Kidney tubule cell (primary cell): Measurements from ENCODE around the gene ACVR1B.

Experiments used
- DNase-seq: peaks from one replicate; pipeline ENCODE4 v3.0.0-alpha.2; 2018; ENCODE audit warnings: low spot score

The ACVR1B gene

DNA sequence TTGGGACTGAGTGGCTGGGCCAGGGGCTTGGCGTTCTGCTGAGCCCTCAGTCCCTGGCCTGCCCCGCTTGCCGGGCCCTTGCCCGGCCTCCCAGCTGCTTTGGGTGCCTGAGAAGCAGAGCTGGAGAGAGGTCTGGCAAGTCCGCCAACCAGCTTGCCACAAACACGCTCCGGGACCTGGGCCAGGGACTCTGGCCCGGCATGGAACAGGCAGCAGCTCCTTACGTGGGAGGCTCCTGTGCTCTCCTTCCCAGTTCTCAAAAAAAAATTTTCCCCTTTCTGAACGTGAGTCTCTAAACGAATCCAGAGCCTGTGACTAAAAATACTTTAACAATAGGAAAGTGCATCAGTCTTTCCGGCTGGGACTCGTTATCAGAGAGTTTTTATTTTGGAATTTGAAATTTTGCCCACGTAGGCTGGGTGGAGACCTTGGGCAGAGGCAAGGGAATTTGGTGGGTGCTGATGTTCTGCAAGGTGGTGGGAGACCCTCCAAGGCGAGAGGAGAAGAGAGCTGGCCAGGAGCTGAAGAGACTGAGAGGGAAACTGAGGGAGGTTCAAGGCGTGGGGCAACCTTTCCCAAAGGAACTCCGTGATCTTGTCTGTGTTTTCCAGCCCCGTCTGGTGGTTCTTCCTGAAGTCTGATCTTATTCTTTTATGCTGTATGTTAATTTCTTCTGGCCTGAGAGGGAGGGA is 92.9 kb downstream of the ACVR1B start:
- DNase-seq: no peak

DNA sequence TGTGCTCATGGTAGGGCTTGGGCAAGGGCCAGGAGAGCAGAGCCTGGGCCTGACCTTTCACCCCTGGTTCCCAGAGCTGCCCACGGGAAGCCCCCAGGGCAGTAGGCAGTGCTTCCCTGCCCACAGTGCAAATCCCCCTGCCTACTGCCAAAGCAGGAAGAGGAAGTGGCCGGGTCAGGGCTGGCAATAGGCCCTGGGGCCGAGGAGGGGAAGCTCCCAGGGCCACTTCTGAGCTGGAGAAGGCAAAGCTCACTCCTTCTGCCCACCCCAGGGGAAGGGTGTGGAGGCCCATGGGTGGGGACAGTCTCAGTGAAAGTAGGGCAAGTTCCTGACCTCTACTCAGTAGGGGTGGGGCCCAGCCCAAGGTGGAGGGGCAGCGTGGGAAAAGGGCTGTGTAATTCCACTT is 94.3 kb downstream of the ACVR1B start:
- DNase-seq: no peak
